T-helper 9 cell (primary cell): Measurements from ENCODE around the gene CRAT.

Experiments
- DNase-seq: peaks from one replicate; pipeline ENCODE4 v3.0.0-alpha.2; 2020

Gene CRAT

DNA sequence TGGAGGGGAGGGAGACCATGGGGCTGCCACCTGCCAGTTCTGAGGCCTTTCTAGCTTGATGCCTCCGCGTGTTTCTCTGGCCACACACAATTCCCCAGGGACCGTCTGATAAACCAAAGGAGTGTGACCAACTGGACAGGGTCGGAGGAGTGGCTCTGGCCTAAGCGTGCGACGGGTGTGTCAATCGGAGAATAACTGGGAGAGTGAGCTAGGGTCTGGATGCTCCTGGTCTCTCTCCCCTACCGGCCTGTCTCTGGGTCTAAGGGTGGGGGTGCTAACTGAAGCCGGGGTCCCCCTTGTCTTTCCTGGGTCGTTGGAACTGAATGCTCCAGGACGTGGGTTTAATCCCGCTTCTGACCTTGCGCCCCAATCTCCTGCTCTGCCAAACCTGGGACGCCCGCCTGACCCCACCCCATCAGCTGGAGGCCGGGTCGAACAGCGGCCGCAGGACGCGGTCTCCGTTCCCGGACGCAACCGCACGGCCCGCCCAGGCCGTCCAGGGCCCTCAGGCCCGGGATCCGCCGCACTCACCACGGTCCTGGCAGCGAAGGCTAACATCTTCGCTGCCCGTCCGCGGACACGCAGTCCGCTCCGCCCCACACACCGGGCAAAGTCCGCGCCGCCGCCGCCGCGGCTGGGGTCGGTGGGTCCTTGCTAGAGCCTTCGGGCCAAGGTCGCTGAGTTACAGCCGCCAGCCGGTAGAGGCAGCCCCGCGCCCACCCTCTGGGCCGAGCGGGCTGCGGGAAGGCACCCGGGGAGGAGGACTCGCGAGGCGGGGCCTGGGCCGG, 447 bp downstream of the CRAT start:
- DNase-seq = no peak

- no peak for DNase-seq
These were observed 1.1 kb downstream of the CRAT start for GRCh38 chr9:129109537-129109903.

DNA sequence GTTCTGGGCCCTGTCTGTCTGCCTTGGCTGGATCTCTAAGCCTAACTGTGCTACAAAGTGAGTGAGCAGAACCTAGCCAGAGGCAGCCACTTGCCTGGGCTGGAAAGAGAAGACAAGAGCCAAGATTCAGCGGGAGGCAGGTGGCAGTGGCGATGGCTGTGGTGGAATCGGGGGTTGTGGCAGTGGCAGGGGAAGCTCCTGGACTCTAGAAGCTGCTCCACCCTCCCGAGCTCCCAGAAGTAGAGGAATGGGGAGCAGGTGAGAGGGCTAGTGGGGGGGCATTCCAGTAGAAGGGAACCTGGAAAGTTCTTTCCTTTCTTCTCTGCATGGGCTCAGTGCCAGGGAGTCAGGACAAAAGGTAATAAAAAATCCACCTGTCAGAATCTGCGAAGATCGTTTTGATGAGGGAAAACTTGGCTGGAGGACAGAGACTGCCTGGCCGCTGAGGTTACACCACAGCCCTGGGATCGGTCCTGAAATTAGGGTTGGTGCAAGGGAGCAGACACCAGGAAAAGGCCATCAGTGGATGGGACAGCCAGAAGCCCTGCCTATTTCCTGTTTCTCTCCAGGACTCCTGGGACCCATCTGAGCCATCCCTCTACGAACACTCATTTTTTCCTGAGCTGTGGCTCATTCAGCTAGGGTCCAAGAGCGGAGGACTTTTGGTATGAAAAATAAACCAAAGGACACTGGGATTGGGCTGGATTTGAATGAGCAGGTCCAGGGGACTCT, 1.6 kb downstream of the CRAT start:
- no peak for DNase-seq

- DNase-seq = no peak
These were observed 2.3 kb downstream of the CRAT start for GRCh38 chr9:129108083-129108804.

DNA sequence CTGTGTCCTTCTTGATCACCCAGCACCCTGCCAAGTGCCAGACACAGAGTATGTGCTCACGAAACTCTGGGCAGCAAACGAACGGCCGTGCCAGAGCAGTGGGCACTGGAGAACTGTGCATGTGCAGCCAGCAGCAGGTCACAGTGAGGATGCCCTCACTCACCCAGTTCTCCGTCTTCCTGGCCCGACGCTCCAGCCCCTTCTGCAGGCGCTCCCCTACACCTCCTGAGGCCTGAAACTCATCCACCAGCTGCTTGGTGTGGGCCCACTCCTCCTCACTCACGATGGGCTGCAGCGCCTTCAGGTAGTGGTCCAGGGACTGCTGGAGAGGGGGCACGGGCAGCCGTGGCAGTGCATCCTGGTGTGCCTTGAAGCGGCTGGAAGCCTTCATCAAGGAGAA, 2.9 kb downstream of the CRAT start:
- no peak for DNase-seq

DNA sequence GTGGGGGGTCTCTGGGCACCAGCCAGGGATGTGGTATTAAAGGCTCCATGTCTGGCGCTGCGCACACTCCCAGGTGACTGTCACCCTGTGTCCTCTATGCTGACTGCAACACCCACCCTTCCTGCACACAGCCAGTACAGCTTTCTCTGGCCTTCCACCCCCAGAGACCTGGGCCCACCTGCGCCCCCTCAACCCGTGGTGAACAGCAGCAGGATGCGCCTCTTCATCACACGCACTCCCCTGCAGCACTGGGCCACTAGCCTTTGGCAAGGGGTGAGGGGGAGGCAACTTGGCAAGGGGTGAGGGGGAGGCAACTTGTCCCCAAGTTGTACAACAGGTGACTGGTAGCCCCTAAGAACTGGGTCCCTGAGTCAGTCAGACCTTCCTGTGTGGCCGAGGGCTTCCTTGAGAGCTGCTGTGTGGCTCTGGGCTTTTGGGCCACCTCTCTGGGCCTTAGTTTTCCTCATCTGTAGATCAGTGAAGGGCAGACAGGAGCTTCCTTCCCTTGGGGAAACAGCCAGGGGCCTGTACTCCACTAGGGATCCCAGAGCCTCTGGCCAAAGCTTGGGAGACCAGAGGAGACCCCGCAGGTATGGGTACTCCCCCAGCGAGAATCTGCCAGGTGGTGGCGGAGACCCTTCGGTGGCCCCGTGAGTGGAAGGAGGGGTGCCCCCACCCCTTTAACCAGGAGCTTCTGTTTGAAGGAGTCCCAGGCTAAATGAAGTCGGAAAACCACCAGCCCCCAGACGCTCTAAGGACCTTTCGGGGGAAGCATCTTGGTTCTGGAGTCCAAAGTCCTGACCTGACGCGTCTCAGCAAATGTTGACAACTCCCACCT, 4.5 kb downstream of the CRAT start:
- no peak for DNase-seq

DNA sequence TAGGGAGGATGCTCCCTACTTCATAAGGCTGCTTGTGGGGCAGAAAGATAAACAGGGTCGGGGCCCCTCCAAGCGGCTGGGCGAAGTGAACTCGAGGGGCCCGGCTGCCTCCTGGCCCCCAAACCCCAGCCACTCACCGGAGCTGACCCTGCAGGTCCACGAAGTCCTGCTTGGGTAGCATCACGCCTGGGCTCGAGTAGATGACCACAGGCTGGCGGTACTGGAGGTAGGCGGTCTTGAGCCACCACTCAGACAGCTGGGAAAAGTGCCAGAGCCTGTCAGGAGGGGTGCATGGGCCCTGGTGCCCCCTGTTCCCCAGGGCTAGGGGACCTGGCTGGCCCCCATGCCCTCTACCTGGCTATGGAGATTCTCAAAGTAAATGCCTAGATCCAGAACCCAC, 6.5 kb downstream of the CRAT start:
- DNase-seq = no peak

DNA sequence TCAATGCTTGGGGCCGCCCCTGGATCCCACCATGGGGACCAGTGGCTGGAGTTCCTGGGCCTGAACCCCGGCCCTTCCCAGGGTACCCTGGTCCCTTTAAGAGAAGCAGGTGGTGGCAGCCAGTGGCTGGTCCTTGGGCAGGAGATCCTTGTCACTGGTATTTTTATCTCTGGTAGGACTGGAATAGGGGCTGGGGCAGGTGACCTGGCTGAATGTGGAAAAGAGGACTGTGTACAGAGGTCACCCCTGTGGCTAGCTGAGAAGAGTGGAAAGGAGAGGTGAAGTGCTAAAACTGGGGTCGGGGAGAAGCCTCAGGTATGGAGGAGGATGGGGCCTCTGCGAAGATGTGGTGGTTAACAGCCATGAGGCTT, 7.0 kb downstream of the CRAT start:
- no peak for DNase-seq

GRCh38 chr9:129102791-129103594, 7.6 kb downstream of the CRAT start:
- DNase-seq = no peak

DNA sequence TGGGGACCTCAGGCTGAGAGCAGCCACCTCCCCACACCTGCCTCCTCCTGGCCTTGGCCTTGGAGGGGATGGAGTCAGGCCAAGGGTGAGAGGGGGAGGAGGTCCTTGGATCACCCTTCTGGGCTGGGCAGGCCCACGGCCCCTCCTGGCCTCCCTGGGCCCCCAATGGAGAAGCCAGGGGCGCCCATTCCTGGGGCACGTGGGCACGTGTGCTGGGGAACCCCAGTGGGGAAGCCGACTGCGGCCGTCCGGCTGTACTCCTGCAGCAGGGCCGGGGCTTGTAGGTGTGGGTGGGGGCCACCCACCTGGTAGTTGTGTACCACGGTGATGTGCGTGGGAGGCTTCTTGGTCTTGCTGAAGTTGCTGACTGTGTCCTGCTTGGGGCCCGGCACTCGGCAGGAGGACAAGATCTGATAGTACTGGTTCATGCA, 8.5 kb downstream of the CRAT start:
- DNase-seq = no peak

- DNase-seq = no peak
These were observed 9.3 kb downstream of the CRAT start for GRCh38 chr9:129101279-129101678.

DNA sequence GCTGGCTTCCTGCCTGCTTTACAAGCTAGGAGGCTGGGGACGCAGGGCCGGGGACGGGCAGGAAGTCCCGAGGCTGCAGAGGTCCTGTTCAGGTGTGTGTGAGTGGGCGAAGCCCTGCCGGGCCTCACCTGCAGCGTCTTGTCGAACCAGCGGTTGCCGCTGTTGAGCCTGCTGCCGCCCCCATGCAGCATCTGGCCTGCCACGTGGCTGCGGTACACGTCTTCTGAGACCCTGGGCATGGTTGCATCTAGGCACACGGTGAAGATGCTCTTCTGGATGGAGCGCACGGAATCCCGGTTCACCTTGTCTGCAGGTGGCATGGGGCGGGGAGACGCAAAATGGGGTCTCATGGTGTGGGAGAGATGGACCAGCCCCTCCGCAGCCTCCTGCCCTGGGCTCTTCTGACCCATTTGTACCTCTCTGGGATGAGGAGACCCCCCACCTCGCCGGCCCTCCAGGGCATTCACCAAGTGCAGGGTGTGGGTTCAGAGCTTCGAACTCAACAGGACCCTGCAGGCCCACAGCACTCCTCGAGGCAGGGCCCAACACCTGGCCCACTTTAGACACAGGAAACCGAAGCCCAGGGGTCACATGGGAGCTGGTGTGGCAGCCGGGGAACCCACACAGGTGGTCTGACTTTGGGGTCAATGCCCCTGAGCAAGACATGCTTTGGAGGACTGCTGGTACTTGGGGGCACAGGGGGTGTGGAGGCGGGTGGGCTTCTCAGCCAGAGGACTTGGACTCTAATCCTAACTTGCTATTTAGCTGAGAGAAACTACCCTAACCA, 10.0 kb downstream of the CRAT start:
- DNase-seq = no peak

- no peak for DNase-seq
These were observed 12.3 kb downstream of the CRAT start for GRCh38 chr9:129098328-129098727.

- DNase-seq = no peak
These were observed 12.8 kb downstream of the CRAT start for GRCh38 chr9:129097671-129098306.

- no peak for DNase-seq
These were observed 14.7 kb downstream of the CRAT start for GRCh38 chr9:129095908-129096307.

DNA sequence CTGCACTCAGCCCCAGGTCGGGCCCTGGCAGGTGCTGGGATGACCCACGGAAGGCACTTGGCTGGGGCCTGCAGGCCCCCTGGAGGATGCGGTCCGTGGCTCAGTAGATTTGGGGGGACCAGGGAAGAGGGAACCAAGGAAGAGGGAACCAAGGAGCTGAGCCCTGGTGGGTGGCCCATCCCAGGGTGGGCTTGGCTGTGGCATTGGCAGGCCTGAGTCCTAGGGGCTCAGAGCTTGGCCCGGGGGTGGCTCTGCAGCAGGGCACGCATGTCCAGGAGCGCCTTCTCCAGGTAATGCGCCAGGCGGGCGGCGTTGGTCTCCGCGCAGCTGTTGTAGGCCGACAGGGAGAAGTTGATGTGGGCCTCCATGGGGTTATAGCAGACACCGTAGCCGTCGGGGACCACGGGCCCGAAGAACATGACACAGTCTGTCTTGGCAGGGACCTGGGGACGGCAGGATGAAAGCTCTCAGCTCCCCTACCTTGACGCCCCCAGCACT, 15.4 kb downstream of the CRAT start:
- DNase-seq = no peak

DNA sequence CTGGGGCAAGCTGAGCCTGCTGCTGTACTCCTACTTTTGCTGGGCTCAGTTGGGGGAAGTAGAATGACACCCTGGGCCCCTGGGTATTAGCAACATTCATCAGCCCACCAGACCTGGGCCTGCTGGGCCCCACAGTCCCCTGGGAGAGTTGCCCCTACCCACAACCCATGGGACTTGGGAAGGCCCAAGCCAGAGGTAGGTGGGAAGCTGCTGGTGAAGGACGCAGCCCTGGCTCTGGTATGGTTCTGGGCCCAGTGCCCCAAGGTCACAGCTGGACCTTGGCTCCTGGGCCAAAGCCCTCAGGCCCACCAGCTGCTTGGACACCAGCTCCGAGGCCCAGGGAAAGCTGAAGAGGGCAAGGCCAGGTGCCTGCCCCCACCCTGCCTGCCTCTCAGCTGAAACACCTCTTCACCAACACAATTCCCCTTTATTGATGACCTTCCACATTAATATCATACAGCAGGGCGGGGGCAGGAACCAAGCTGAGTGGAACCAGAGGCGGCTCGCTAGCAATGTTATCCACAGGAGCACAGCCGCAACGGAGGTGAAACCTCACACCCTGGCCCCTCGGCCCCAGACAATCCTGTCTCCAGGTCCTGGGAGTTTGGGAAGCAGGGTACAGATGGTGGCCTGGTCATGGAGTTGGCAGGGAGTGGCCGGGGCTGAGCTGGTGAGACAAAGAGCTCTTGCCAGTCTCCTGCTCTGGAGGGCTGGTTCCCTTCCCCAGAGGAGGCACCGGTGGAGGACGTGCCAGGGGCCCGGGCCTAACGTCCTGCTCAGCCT, 16.0 kb downstream of the CRAT start:
- no peak for DNase-seq

GRCh38 chr9:129093602-129094386, 16.8 kb downstream of the CRAT start:
- no peak for DNase-seq

DNA sequence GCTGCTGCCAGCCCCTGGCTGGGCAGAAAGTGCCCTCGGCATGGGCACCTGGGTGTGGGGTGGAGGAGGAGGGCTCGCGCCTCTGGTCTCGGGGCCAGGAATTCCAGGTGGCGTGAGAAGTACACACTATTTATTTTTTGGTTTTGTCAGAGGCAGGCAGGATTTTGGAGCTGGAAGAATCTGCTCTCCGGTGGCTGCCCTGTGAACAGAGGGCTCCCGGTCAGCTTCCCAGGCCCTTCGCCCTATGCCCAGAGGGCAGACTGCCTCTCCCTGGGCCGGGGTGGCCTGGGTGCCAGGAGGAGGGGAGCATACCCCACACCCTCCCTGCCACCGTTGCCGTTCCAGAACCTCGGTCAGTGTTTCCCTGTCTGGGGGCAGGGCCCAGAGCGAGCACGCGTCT, 21.3 kb downstream of the CRAT start:
- DNase-seq = no peak
